ENCODE measurements around the gene TOPBP1.

TOPBP1 gene

GRCh38 chr3:133610031-133610430 lies 51.7 kb downstream of the TOPBP1 start:
- DNase-seq (ENCODE audit: low read depth): no peak
- H3K4me3 ChIP-seq (ENCODE audit: low read length): no peak overlapping the region
- TF ChIP-seq CTCF (IDR thresholded peaks at IDR 0.05; ENCODE audit: insufficient read depth, low read depth, low read length, missing control alignments): no peak

GRCh38 chr3:133608388-133608787 lies 53.4 kb downstream of the TOPBP1 start:
- DNase-seq (ENCODE audit: low read depth): no peak
- no peak overlapping the region for H3K4me3 ChIP-seq (ENCODE audit: low read length)
- TF ChIP-seq CTCF (IDR thresholded peaks at IDR 0.05; ENCODE audit: insufficient read depth, low read depth, low read length, missing control alignments): no peak

GRCh38 chr3:133607816-133608215 lies 53.9 kb downstream of the TOPBP1 start:
- TF ChIP-seq CTCF (IDR thresholded peaks at IDR 0.05; ENCODE audit: insufficient read depth, low read depth, low read length, missing control alignments): no peak

GRCh38 chr3:133606902-133607301 lies 54.8 kb downstream of the TOPBP1 start:
- DNase-seq (ENCODE audit: low read depth): no peak
- H3K4me3 ChIP-seq (ENCODE audit: low read length): no peak overlapping the region
- no peak for TF ChIP-seq CTCF (IDR thresholded peaks at IDR 0.05; ENCODE audit: insufficient read depth, low read depth, low read length, missing control alignments)

More at GRCh38 chr3:133607816-133608215, 53.9 kb downstream of the TOPBP1 start:
- no peak overlapping the region for H3K4me3 ChIP-seq (ENCODE audit: low read length)
- DNase-seq (ENCODE audit: low read depth): no peak

GRCh38 chr3:133606342-133606741 lies 55.4 kb downstream of the TOPBP1 start:
- DNase-seq (ENCODE audit: low read depth): no peak
- TF ChIP-seq CTCF (IDR thresholded peaks at IDR 0.05; ENCODE audit: insufficient read depth, low read depth, low read length, missing control alignments): no peak
- H3K4me3 ChIP-seq (ENCODE audit: low read length): no peak overlapping the region

- no peak overlapping the region for H3K4me3 ChIP-seq (ENCODE audit: low read length)
- no peak for DNase-seq (ENCODE audit: low read depth)
- no peak for TF ChIP-seq CTCF (IDR thresholded peaks at IDR 0.05; ENCODE audit: insufficient read depth, low read depth, low read length, missing control alignments)
Measured at GRCh38 chr3:133600572-133601081, 61.1 kb downstream of the TOPBP1 start.

- TF ChIP-seq CTCF (IDR thresholded peaks at IDR 0.05; ENCODE audit: insufficient read depth, low read depth, low read length, missing control alignments): no peak
Measured at GRCh38 chr3:133599280-133599679, 62.5 kb downstream of the TOPBP1 start.

More at GRCh38 chr3:133599280-133599679, 62.5 kb downstream of the TOPBP1 start:
- DNase-seq (ENCODE audit: low read depth): no peak
- no peak overlapping the region for H3K4me3 ChIP-seq (ENCODE audit: low read length)
